GM11168 (cell line): Measurements from ENCODE around the gene TNFAIP8L3.
"Not testable (repeated sequence)": the region's sequence is repeated elsewhere in the genome, so short reads cannot be mapped to it uniquely, and the experiment has no call there.

Experiments
- in situ Hi-C: fragments of 300-500 bp; cut with MboI; formaldehyde crosslinking; loops from one replicate; pipeline ENCODE4 v1.12.0; 2022; ENCODE audit warnings: low sequenced_read_pairs; ENCODE audit not compliant: unreplicated experiment

The TNFAIP8L3 gene

GRCh38 chr15:51094606-51095569 is at the start of gene TNFAIP8L3:
Gene TNFAIP8L3, minus strand, starts transcription at chr15:51094906. Its CDS starts 311 bp downstream, at chr15:51094595.
- in situ Hi-C loops, result no loop called here

- in situ Hi-C loops, result no loop called here
These were observed 49.4 kb upstream of the TNFAIP8L3 start for GRCh38 chr15:51144021-51144532.

- in situ Hi-C loops, result not testable (repeated sequence)
These were observed 45.6 kb upstream of the TNFAIP8L3 start for GRCh38 chr15:51140347-51140746.

GRCh38 chr15:51139091-51139490 is 44.4 kb upstream of the TNFAIP8L3 start:
- in situ Hi-C loops, result no loop called here

DNA sequence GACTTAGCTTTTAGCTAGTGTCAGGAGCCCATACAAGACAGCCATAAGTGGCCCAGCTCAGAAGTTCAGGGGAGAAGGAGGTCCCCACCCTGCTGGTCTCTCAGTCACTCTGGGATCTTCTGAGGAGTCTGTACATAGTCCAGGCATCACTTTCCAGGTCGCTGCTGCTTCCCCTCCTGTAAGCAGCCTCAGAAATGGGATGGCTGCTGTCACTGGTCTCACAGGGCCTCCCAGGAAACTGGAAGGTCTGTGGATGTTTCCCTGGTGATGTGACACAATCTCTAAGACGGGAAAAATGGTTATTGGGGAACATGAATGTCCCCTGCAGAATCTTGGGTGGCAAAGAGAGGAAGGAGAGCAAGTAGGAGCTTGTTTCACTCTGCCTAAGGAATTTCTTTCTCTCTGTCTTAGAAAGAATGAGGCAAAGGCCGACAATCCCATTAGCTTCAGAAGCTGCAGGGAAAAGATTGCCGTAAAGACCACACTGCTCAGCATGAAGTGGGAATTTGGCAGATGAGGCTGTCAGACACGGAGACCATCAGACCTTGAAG is 43.2 kb upstream of the TNFAIP8L3 start:
- in situ Hi-C loops, result no loop called here

DNA sequence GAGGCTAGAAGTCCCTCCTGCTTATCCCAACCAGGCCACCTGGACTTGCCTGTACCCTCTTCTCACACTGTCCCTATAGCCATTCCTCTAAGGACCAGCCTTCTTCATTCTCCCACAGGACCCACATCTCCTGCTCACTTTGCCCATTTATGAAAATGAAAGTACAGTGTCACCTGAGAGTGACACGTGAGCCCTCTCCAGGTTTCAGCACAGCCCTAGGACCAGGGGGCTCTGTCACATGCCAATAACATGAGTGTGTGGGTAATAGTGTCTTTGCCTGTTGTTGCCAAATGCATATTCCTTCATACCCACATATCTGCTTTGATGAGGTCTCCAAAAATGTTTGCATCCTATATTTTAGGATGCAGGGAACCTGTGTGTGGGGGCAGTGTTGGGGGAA is 42.3 kb upstream of the TNFAIP8L3 start:
- in situ Hi-C loops, result no loop called here

DNA sequence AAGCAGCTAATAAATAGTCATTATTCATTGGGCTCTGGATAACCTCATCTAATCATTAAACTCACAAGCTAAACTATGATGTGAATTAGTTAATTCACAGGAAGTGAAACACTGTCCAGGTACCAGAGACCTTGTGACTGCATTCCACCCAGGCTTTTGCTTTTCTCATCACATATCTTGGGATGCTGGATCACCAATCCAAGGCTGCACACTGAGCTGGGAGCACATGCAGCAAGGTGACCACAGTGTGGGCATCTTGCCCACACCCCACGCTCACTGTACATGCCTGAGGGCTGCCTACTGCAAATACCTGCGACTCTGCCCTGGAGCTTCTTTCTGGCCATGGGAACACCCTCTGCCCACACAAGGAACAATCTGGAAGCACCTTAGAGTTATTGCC is 40.6 kb upstream of the TNFAIP8L3 start:
- in situ Hi-C loops, result no loop called here

DNA sequence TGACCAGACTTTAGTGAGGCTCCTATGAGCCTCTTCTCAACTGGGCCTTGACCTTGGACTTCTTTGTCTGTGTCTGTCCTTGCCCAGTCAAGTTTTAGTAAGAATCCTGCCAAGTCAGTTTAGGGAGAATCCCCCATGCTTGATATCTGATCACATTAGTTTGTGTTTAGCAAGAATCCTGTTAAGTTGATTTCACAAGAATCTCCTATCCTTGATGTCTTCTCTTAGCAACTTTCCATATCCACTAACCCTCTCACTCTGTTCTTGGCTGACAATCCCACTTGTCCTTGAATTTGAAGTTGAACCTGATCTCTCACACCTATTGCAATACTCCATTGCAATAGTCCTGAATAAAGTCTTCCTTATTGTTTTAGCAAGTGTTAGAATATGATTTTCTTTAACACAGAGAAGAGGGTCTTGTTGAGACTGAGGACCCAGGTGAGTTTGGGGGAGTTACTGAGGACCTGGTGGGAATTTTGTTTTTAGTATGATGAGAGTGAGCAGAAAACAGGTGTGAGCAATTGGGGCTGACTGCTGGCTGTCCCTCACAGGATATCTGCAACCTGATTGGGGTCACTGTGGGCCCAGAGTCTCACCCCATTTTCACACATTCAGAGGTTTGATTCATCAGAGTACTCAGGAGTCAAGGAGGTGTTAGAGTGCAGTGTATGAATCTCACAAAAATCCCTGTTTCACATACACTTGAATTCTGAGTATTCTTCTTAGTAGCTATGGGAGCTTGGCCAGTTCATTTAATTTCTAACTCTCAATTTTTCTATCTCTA is 39.9 kb upstream of the TNFAIP8L3 start:
- in situ Hi-C loops, result no loop called here

- in situ Hi-C loops, result no loop called here
These were observed 38.5 kb upstream of the TNFAIP8L3 start for GRCh38 chr15:51133140-51133765.

GRCh38 chr15:51132384-51133139 is 37.9 kb upstream of the TNFAIP8L3 start:
- in situ Hi-C loops, result no loop called here

DNA sequence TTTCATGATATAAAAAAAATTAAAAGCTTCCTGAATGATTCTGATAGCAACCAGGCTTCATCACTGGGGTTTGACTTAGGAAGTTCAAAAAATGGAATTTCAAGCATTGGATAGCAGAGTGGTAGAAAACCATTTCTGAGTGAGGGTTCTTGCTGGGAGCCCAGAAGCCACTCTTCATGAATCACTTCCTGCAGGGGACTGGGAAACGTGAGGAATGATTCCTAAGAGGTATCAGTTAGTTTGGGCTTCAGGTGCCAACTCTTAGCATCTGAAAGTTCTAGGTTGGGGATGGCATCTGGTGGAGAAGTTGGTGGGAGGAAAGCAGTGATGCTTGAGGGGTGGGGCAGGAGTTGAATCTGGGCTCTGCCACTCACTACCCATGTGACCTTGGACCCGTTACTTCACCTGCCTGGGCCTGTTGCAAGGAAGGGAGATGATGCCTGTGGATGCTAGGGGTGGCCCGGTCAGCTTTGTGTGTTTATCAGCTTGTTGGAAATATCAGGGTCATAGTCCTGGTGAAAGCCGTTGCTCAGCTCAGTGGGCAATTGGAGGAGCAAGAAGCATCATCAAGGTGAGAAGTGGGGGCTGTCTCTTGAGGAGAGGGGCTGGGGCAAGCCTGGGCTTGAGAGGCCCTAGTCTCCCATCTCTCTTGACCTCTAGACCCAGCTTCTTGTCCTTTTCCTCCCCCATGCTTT is 37.0 kb upstream of the TNFAIP8L3 start:
- in situ Hi-C loops, result no loop called here

DNA sequence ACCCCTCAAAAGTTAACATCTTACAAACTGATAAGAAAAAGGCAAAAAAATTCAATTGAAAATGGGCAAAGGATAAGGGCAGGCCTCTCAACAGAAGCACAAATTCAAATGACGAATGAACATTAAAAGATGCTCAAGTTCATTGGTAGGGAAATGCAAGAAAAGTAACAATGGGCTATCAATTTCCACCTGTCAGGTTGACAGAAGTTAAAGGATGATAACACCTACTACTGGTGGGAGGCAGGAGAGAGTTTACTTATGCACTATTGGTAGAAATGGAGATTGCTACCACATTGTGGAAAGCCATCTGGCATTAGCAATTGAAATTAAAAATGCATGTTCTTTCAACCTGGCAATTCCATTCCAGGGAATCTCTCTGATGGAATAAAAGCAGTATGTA is 35.6 kb upstream of the TNFAIP8L3 start:
- in situ Hi-C loops, result no loop called here

DNA sequence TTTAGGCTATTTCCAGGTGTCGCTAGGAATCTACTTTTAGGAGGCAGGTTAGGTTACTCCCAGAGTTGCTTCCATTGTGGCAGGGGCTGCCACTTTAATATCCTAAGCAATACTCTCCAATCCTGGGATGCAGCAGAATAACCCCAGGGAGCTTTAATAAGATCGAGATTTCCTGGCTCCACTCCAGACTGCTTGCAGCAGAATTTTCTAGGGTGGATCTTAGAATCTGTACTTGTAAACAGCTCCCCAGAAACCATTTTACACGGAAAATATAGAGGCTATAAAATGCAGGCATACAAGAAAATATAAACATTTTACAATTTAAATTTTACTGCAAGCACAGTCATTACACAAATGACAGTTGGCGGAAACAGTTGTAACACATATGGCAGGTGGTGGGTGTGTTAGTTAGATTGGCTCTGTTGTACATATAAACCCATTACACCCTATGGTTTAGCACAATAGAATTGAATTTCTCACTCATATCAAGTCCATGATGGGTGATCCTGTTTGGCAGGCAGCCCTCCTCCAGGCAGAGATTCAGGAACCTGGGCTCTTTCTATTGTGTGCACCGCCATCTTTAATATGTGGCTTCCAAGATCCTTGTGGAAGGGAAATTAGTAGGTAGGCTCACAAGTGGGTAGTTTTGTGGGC is 35.0 kb upstream of the TNFAIP8L3 start:
- in situ Hi-C loops, result no loop called here

GRCh38 chr15:51128701-51129100 is 34.0 kb upstream of the TNFAIP8L3 start:
- in situ Hi-C loops, result no loop called here

GRCh38 chr15:51126842-51127241 is 32.1 kb upstream of the TNFAIP8L3 start:
- in situ Hi-C loops, result no loop called here

DNA sequence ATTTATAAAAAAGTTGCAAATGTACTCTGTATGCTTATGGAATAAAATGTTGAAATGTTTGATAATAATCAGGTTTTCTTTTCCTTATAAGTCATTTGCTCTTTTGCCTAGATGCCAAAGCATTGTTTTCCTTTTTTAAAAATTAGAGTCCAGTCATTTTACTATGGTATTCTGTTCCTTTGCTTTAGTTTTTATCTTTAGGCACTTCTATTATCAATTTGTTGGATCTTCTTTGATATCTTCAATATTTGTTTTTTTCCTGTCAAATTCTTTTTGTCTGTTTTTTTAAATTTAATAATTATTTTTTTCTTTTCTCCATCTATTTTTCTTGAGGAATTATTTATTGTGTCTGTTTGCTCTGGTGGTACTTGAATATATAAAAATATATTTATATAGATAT is 28.3 kb upstream of the TNFAIP8L3 start:
- in situ Hi-C loops, result not testable (repeated sequence)

DNA sequence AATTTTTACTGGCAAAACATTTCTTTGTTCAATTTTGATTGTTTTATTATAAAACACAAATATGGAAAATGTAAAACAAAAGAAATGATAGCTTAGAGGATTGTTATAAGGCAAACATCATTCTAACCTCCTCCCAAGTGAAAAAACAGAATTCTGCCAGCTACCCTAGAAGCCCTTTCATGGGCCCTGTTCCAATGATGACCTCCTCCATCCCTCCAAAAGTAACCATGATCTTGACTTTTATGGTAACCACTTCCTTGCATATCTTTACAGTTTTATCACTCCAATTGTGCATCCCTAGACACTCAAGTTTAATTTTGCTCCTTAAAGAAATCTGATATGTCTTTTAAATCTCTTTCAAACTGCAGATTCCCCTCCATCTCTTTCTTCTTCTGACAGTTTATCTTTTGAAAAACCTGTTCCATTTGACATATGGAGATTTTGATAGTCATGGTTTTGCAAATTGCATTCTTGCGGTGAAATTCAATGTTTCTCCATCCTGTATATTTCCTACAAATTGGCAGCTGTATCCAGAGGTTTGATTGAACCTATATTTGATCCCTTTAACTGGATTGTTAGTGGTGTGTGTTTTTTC is 27.0 kb upstream of the TNFAIP8L3 start:
- in situ Hi-C loops, result no loop called here

DNA sequence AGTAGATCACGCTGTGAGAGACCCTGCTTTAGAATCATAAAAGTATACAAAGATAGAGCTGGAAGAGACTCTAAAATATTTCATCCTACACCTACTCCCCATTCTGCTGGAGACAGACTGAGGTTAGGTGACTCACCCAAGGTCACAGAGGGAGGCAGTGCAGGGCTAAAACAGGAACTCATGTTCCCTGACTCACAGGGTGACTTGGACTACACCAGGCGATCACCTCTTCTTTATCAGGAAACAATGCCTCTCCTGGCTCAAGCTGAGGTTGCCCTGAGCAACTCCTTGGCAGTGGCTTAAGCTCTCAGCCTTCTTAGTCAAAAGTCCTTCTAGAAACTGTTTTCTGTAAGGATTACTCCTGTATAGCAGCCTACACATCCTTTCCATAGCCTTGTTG is 26.4 kb upstream of the TNFAIP8L3 start:
- in situ Hi-C loops, result no loop called here
